Stimulated activated CD8-positive, alpha-beta memory T cell treated with anti-CD3 and anti-CD28 coated beads, Interleukin-7, amount 100 ng/mL, for 24 hours (primary cell): ENCODE results near the gene UBE2J1.
"Not testable (repeated sequence)": the region's sequence is repeated elsewhere in the genome, so short reads cannot be mapped to it uniquely, and the experiment has no call there.

Experiments used
- DNase-seq: peaks from one replicate; pipeline ENCODE4 v3.0.0-alpha.2; 2020; ENCODE audit warnings: low read depth

The UBE2J1 gene

GRCh38 chr6:89320012-89320559 lies 32.4 kb downstream of the UBE2J1 start:
- no peak for DNase-seq

GRCh38 chr6:89317067-89317466 lies 35.5 kb downstream of the UBE2J1 start:
- DNase-seq = no peak

DNA sequence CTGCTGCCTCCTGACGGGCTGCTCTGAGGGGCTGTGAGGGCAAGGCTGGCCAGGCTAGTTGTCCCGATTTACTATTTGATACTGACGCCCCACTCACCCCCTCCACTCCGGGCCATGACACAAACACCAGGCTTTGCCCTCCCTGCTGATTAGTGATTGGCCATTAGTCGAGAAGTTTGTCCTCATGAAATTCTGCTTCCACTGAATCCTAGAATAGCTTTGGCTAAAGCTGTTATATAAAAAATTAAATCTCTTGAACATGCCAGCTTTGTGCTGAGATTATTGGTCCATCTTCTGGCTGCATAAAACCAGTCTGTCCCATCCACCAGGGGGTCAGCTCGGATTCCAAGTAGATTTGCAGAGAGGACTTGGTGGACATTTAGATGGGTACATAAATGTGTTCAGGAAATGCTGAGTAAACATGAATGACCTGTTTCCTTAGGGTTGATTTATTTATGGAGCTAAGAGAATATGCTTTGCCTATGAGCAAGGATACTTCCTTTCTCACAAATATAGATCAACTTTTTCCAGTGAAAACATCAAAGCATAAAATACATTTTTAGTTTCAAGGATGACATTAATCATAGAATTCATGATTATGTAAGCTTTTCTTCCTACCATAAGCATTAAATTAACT lies 37.2 kb downstream of the UBE2J1 start, which contains the start of gene GABRR2:
GABRR2 (minus strand) TSS at position 51 of the 637 bp plus-strand sequence. CDS start 134 bp downstream, outside the sequence.
- DNase-seq = no peak

DNA sequence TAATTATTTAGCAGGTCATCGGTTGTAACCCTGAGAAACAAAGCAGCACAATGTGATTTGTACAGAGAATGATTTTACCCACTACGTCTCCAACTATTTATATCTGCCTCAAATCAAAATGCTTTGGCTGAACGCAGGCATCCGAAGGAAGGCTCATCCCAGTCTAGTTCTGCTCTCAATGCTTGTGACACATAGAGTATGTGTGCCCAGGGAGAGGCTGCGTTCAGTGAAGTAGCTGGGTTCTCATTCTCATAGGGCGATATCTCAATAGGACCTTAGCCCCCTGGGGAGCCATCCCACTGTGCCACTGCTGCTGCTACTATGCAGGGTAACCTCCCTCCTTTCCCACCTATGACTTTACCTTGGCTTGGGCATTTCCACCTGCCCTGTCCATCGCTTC lies 37.8 kb downstream of the UBE2J1 start:
- DNase-seq = no peak

DNA sequence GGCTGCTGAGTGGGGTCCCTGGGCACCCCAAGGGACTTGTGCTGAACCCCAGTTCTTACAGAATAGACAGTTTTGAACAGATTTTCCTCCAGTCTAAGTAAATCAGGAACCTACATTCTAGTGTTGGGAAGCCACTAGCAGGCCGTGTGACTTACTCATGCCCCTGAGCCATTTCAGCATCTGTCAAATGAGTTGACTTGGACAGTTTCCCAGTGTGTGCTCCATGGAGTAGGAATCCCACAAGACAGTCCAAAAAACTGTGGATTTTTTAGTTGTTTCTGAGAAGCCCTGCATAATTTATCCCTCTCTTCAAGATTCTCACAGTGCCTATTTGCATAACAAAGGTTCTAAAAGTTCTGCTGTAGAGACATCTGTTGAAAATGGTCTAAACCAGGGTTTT lies 39.5 kb downstream of the UBE2J1 start:
- DNase-seq = no peak

DNA sequence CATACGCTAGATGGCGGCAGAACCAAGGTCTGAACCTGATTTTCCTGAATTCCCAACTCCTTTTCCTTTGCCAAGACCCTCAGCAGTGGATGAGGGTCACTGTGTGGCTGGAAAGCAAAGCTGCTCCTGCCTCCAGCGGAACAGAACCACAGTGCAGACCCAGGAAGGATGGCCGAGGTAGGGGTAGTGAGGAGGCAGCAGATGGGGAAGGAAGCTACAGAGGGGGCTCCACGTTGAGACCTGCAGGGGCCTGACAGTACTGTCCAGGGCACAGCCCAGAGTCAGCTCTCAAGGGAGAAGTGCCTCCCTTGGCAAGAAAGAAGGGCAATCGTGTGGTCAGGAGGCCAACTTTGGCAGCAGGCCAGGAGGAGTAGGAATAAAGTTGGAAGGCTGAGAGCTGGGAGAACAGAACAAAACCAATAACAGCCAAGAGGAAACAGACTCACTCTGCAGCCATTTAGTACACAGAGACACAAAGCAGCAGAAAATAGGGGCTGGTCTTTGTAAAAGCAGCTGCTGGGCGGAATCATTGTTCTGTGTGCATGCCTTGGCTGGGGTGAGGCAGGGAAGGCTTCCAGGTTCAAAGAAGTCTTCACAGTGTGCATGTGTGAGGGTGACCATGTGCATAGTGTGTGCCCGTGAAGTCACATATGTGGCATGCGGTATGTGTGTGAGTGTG lies 40.5 kb downstream of the UBE2J1 start:
- DNase-seq = no peak

- no peak for DNase-seq
Observed at GRCh38 chr6:89311530-89311852, 41.0 kb downstream of the UBE2J1 start.

- no peak for DNase-seq
Observed at GRCh38 chr6:89310929-89311328, 41.6 kb downstream of the UBE2J1 start.

- DNase-seq = no peak
Observed at GRCh38 chr6:89308525-89309395, 43.8 kb downstream of the UBE2J1 start.

- not testable (repeated sequence) for DNase-seq
Observed at GRCh38 chr6:89304517-89304916, 48.0 kb downstream of the UBE2J1 start.

GRCh38 chr6:89302936-89303335 lies 49.6 kb downstream of the UBE2J1 start:
- DNase-seq = no peak

DNA sequence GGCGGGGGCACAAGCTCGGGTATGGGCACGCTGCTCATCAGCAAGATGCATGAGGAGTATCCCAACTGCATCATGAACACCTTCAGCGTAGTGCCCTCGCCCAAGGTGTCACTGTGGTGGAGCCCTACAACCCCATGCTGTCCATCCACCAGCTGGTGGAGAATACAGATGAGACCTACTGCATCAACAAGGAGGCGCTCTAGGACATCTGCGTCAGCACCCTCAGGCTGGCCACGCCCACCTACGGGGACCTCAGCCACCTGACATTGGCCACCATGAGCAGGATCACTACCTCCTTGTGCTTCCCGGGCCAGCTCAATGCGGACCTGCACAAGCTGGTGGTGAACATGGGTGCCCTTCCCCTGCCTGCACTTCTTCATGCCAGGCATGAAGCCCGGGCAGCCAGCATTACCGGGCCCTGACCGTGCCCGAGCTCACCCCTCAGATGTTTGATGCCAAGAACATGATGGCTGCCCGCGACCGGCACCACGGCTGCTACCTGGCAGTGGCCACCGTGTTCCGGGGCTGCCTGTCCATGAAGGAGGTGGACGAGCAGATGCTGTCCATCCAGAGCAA lies 50.2 kb downstream of the UBE2J1 start:
- DNase-seq = no peak

- DNase-seq = no peak
Observed at GRCh38 chr6:89301586-89302194, 50.8 kb downstream of the UBE2J1 start.

DNA sequence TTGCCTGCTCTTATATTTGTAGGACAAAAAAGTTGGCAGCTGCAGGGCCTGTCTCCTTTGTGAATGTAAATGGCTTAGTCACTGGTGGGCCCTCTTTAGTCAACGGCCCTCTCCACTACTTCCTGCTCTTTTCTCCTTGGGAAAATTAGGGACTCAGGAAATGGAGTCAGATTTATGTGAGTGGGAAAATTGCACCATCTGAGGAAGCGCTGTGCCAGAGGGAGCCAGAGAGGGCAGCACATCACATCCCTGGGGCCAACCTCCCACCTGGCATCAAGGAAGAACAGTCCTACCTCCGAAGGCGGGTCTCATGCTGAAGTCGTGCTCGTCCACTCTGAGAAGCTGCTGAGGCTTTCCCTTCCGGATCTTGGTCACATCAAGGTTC lies 53.1 kb downstream of the UBE2J1 start:
- no peak for DNase-seq

DNA sequence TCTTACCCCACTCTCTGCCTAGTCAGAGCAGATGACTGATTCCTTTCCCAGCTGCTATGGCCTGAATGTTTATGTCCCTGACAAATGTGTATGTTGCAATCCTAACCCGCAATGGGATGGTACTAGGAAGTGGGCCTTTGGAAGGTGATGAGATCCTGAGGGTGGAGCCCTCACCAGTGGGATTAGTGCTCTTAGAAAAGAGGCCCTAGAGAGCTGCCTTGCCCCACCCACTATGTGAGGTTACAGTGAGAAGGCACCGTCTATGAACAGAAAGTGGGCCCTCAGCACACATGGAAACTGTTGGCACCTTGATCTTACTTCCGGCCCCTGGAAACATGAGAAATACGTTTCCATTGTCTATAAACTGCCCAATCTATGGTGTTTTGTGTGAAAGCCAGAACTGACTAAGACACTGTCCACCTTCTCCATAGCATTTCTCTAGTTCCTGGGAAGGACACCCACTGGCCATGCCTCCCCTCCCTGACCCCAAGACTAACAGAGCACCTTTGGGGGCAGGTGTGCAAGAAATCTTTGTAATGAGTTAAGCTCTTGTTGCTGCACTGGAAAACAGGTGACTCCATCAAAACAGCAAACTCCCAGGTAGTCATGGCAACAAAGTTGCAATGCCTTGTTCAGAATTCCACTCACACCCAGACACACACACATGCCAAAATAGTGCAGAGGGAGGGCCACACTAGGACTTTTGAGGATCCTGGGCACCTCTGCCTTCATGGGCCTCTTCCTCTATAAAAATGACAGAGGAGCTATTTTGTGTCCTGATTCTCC lies 53.6 kb downstream of the UBE2J1 start:
- DNase-seq = no peak

- DNase-seq = no peak
Observed at GRCh38 chr6:89297695-89298351, 54.7 kb downstream of the UBE2J1 start.

- DNase-seq = no peak
Observed at GRCh38 chr6:89295981-89296380, 56.5 kb downstream of the UBE2J1 start.

DNA sequence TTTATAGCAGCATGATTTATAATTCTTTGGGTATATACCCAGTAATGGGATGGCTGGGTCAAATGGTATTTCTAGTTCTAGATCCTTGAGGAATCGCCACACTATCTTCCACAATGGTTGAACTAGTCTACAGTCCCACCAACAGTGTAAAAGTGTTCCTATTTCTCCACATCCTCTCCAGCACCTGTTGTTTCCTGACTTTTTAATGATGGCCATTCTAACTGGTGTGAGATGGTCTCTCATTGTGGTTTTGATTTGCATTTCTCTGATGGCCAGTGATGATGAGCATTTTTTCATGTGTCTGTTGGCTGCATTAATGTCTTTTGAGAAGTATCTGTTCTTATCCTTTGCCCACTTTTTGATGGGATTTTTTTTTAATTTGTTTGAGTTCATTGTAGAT lies 57.4 kb downstream of the UBE2J1 start:
- DNase-seq = not testable (repeated sequence)

GRCh38 chr6:89291256-89291819 lies 61.2 kb downstream of the UBE2J1 start:
- DNase-seq = no peak
